Gastrocnemius medialis (tissue), 4 donors: Measurements from ENCODE around the gene ZNF384. TPM values are rescaled to one million over a fixed set of nuclear protein-coding genes. Genes with fewer than 3 reads are reported as not detected.

Experiments used
- ATAC-seq, 2 donors: fragments of 150-250 bp; one replicate each; pipeline ENCODE4 v1.9.1; 2016
- DNase-seq, 2 donors: peaks; one replicate each; pipeline ENCODE4 v3.0.0-alpha.2; 2019
- H3K27ac ChIP-seq, 4 donors: fragments of 200-600 bp; sonication (generic); 1 replicate in 1 of 4; 2 replicates in 3 of 4; pipeline ENCODE4 v1.5.1; 2016 to 2018; ENCODE audit warnings: mild to moderate bottlenecking in 2 of 4, moderate library complexity in 1 of 4
- H3K27me3 ChIP-seq, 3 donors: fragments of 200-600 bp; sonication (generic) in 2 of 3; 1 replicate in 1 of 3; 2 replicates in 2 of 3; pipeline versions ENCODE4 v1.5.1 to v1.6.0; 2016 to 2019; ENCODE audit warnings: mild to moderate bottlenecking in 1 of 3, moderate library complexity in 1 of 3
- H3K36me3 ChIP-seq, 2 donors: fragments of 200-600 bp; sonication (generic) in 1 of 2; one replicate each; pipeline ENCODE4 v1.5.1; 2017 to 2018
- H3K4me1 ChIP-seq, 2 donors: fragments of 200-600 bp; sonication (generic) in 1 of 2; one replicate each; pipeline ENCODE4 v1.5.1; 2016 to 2017; ENCODE audit warnings: mild to moderate bottlenecking in 2 of 2
- H3K4me3 ChIP-seq, 4 donors: fragments of 200-600 bp; sonication (generic) in 3 of 4; 1 replicate in 1 of 4; 2 replicates in 3 of 4; pipeline ENCODE4 v1.5.1; 2016 to 2019; ENCODE audit warnings: mild to moderate bottlenecking in 2 of 4
- H3K9me3 ChIP-seq, 3 donors: fragments of 200-600 bp; sonication (generic) in 2 of 3; 1 replicate in 1 of 3; 2 replicates in 2 of 3; pipeline ENCODE4 v1.5.1; 2016 to 2019
- POLR2A ChIP-seq, 2 donors: fragments of 450-650 bp; IDR thresholded peaks; one replicate each; pipeline ENCODE4 v1.6.1; 2017; ENCODE audit warnings: antibody characterized with exemption in 2 of 2, mild to moderate bottlenecking in 2 of 2, moderate library complexity in 2 of 2
- in situ Hi-C, 4 donors: fragments of 200-750 bp; cut with MboI; loops; one replicate each; pipeline versions ENCODE4 v1.15.0 to v1.8.0; 2017; ENCODE audit warnings: low sequenced_read_pairs in 4 of 4
- intact Hi-C: fragments of 100-400 bp; cut with DNase I; formaldehyde crosslinking; loops from one replicate; pipeline ENCODE4 v1.15.1; 2023; ENCODE audit warnings: low total_unique reads
- total RNA-seq, 4 donors: library from RNA; depleted of rRNA; stranded (reverse); fragments of >200 nt; gene quantifications; one replicate each; pipeline versions ENCODE4 v1.1.0 to v1.2.3, GENCODE V29; 2016
- TF ChIP-seq, protein P1 (sequence below), 5 experiments: fragments of 450-650 bp in 3 of 5; fragments of 200-600 bp in 2 of 5; sonication (generic) in 2 of 5; IDR thresholded peaks in 4 of 5; conservative IDR thresholded peaks in 1 of 5; 1 replicate in 4 of 5; 2 replicates in 1 of 5; pipeline ENCODE4 v1.5.1; 2016 to 2019; ENCODE audit warnings: antibody characterized with exemption in 5 of 5, mild to moderate bottlenecking in 3 of 5, moderate library complexity in 3 of 5

Gene ZNF384
- total RNA-seq, 4 donors from 2014 or later = 22.4 to 35.3 (median 27.9) TPM

DNA sequence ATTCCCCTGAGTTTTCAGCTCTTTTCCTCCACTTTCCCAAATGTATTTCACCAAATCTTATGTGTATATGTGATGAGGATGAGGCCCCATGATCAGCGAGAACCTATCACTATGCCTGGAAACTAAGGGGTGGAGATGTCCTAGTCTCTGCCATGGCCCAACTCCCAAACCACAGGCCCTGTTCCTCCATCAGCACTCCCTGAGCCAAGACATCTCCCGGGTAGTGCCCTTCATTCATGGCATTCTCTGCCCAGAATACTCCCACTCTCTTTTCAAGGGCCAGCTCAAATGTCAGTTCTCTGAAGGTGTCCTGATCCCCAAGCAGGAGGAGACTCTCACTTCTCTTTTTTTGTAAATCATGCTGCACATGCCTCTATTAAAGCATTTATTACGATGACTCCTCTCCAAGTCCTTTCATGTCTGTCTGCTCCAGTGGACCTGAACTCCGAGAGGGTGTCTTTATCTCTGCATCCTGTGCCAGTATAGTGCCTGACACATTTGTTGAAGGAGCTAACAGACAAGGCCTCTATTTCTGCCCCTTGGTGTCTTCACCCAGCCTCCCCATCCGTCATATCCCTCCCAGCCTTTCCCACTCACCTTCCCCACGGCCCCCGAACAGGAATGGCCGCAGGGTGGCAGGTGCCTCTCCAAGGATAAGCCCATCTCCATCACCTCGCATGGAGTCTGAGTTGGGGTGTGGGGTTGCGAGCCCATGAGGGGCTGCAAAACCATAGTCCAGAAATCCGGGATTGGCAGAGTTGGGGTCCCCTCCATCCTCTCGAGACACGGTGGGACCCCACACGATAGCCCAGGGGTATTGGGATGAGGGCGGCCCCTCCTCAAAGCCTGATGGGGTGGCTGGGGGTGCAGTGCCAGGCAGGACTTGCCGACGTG, 7.8 kb upstream of the ZNF384 start:
- DNase-seq (no peak), ATAC-seq (no peak)
- in situ Hi-C loops (no loop called here), intact Hi-C loops (no loop called here)
- Histone ChIP-seq H3K4me1 (peaks cover 0 to 2% of the 10 kb centered on the region in 2 donors), H3K36me3 (no peaks in the 10 kb centered on the region), H3K27ac (no peak overlapping the region), H3K4me3 (no peak overlapping the region), H3K27me3 (peaks cover 48 to 73% (median 61%) of the 10 kb centered on the region in 3 donors), H3K9me3 (no peaks in the 10 kb centered on the region)
- TF ChIP-seq, protein P1, sequence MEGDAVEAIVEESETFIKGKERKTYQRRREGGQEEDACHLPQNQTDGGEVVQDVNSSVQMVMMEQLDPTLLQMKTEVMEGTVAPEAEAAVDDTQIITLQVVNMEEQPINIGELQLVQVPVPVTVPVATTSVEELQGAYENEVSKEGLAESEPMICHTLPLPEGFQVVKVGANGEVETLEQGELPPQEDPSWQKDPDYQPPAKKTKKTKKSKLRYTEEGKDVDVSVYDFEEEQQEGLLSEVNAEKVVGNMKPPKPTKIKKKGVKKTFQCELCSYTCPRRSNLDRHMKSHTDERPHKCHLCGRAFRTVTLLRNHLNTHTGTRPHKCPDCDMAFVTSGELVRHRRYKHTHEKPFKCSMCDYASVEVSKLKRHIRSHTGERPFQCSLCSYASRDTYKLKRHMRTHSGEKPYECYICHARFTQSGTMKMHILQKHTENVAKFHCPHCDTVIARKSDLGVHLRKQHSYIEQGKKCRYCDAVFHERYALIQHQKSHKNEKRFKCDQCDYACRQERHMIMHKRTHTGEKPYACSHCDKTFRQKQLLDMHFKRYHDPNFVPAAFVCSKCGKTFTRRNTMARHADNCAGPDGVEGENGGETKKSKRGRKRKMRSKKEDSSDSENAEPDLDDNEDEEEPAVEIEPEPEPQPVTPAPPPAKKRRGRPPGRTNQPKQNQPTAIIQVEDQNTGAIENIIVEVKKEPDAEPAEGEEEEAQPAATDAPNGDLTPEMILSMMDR (IDR thresholded peaks at IDR 0.05 in 4 of 5, conservative IDR thresholded peaks at IDR 0.05 in 1 of 5) = no peak
- no peak for TF ChIP-seq POLR2A (IDR thresholded peaks at IDR 0.05)

GRCh38 chr12:6695313-6696045, 6.3 kb upstream of the ZNF384 start:
- intact Hi-C loops (no loop called here), in situ Hi-C loops (no loop called here)
- Histone ChIP-seq H3K36me3 (no peaks in the 10 kb centered on the region), H3K27me3 (peaks cover 35 to 60% (median 49%) of the 10 kb centered on the region in 3 donors), H3K4me1 (peaks cover 0 to 8% of the 10 kb centered on the region in 2 donors), H3K4me3 (no peak overlapping the region), H3K9me3 (no peaks in the 10 kb centered on the region), H3K27ac (no peak overlapping the region)
- ATAC-seq (no peak), DNase-seq (no peak)
- no peak for TF ChIP-seq POLR2A (IDR thresholded peaks at IDR 0.05)
- TF ChIP-seq, protein P1 (IDR thresholded peaks at IDR 0.05 in 4 of 5, conservative IDR thresholded peaks at IDR 0.05 in 1 of 5) = no peak

GRCh38 chr12:6694701-6695100, 5.5 kb upstream of the ZNF384 start:
- peaks cover 29 to 52% (median 41%) of the 10 kb centered on the region in 3 donors for H3K27me3 ChIP-seq
- no peaks in the 10 kb centered on the region for H3K36me3 ChIP-seq
- in situ Hi-C loops = no loop called here
- DNase-seq = no peak
- intact Hi-C loops = no loop called here
- no peaks in the 10 kb centered on the region for H3K9me3 ChIP-seq
- no peak for ATAC-seq
- peaks cover 7 to 11% of the 10 kb centered on the region in 2 donors for H3K4me1 ChIP-seq
- TF ChIP-seq POLR2A (IDR thresholded peaks at IDR 0.05) = no peak
- TF ChIP-seq, protein P1 (IDR thresholded peaks at IDR 0.05 in 4 of 5, conservative IDR thresholded peaks at IDR 0.05 in 1 of 5) = no peak
- no peak overlapping the region for H3K4me3 ChIP-seq
- H3K27ac ChIP-seq = no peak overlapping the region

DNA sequence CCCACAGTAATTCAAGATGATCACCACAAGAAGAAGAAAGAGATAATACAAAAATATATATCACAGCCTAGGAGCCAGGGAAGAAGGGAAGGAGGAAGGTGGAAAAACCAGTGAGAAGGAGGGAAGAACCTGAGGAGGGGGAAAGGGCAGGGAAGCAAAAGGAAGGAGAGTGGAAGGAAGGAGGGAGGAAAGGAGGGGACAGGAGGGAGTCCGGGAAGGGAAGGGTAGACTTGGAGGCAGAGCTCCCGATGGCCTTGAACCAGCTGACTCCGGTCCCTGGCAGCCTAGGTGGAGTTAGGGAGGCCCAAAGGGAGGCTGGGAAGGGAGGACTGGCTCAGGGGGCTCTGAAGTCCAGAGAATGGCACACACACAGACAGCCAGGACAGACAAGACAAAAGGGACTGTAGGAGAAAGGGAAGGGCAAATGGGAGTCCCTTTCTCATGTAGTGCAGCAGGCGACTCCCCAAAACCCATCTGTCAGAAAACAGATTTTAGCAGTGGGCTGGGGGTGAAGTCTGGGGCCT, 4.7 kb upstream of the ZNF384 start:
- ATAC-seq = no peak

More for the DNA sequence above, 4.7 kb upstream of the ZNF384 start:
- Histone ChIP-seq H3K4me3 (no peak overlapping the region), H3K9me3 (no peaks in the 10 kb centered on the region), H3K4me1 (peaks cover 7 to 11% of the 10 kb centered on the region in 2 donors), H3K27me3 (peaks cover 21 to 44% (median 33%) of the 10 kb centered on the region in 3 donors), H3K36me3 (no peaks in the 10 kb centered on the region), H3K27ac (no peak overlapping the region)
- TF ChIP-seq, protein P1 (IDR thresholded peaks at IDR 0.05 in 4 of 5, conservative IDR thresholded peaks at IDR 0.05 in 1 of 5) = no peak
- TF ChIP-seq POLR2A (IDR thresholded peaks at IDR 0.05) = no peak
- no peak for DNase-seq
- intact Hi-C loops (no loop called here), in situ Hi-C loops (no loop called here)
